Nephron progenitor cell (in vitro differentiated cells): Measurements from ENCODE around the gene EPHA6.

Experiments
- DNase-seq: peaks from one replicate; pipeline ENCODE4 v3.0.0; 2021
- H3K27ac Mint-ChIP-seq: 2 replicates; pipeline ENCODE4 v1.8.0; 2021; ENCODE audit warnings: mild to moderate bottlenecking, moderate library complexity, mixed read lengths
- H3K27me3 Mint-ChIP-seq: 2 replicates; pipeline ENCODE4 v1.8.0; 2021; ENCODE audit warnings: mild to moderate bottlenecking, low read depth, mixed read lengths; ENCODE audit not compliant: poor library complexity
- H3K36me3 Mint-ChIP-seq: 2 replicates; pipeline ENCODE4 v1.8.0; 2021; ENCODE audit warnings: low read depth, mixed read lengths
- H3K4me1 Mint-ChIP-seq: 2 replicates; pipeline ENCODE4 v1.8.0; 2021; ENCODE audit warnings: mixed read lengths
- H3K4me3 Mint-ChIP-seq: 2 replicates; pipeline ENCODE4 v1.8.0; 2021; ENCODE audit warnings: mild to moderate bottlenecking, moderate library complexity, mixed read lengths
- H3K9me3 Mint-ChIP-seq: 2 replicates; pipeline ENCODE4 v1.8.0; 2021; ENCODE audit warnings: mild to moderate bottlenecking, moderate library complexity, mixed read lengths
- CTCF ChIP-seq: fragments of 200-600 bp; sonication (generic); IDR thresholded peaks from 2 replicates; pipeline ENCODE4 v1.5.0; 2021; ENCODE audit warnings: antibody characterized with exemption

EPHA6 gene

GRCh38 chr3:97360804-97361203 is 546.4 kb downstream of the EPHA6 start:
- Mint-ChIP-seq H3K36me3 (no peaks in the 10 kb centered on the region), H3K4me1 (no peaks in the 10 kb centered on the region), H3K27ac (no peak overlapping the region), H3K27me3 (no peaks in the 10 kb centered on the region), H3K4me3 (no peak overlapping the region), H3K9me3 (no peaks in the 10 kb centered on the region)
- no peak for TF ChIP-seq CTCF
- no peak for DNase-seq

- Mint-ChIP-seq H3K4me3 (no peak overlapping the region), H3K36me3 (no peaks in the 10 kb centered on the region), H3K4me1 (no peaks in the 10 kb centered on the region), H3K27me3 (no peaks in the 10 kb centered on the region), H3K9me3 (peaks cover 8% of the 10 kb centered on the region), H3K27ac (no peak overlapping the region)
- DNase-seq: no peak
- no peak for TF ChIP-seq CTCF
Measured at GRCh38 chr3:97384583-97384982, 570.2 kb downstream of the EPHA6 start.

DNA sequence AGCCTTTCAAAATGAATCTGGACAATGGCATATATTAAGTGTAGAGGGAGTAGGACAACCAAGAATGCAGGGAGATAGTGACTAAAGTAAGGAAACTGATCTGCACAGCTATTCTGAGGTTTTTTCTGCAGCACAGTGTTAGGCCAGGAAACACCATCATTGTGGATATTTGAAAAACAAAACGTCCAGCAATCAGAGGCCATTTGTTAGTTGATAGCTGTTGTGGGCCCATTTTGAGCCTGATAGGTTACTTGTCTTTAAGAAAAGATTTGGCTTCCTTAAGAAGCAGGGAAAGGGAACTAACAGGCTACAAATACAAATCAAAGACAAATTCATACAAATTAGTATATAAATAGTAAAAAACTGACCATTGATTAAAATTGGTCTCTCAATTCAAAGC is 574.4 kb downstream of the EPHA6 start:
- Mint-ChIP-seq H3K36me3 (no peaks in the 10 kb centered on the region), H3K4me1 (no peaks in the 10 kb centered on the region), H3K4me3 (no peak overlapping the region), H3K27ac (no peak overlapping the region), H3K9me3 (peaks cover 8% of the 10 kb centered on the region), H3K27me3 (no peaks in the 10 kb centered on the region)
- TF ChIP-seq CTCF: no peak
- no peak for DNase-seq

GRCh38 chr3:97389936-97390335 is 575.5 kb downstream of the EPHA6 start:
- H3K27me3 Mint-ChIP-seq: no peaks in the 10 kb centered on the region
- H3K27ac Mint-ChIP-seq: no peak overlapping the region
- no peak for TF ChIP-seq CTCF
- H3K9me3 Mint-ChIP-seq: peaks cover 8% of the 10 kb centered on the region
- H3K4me1 Mint-ChIP-seq: no peaks in the 10 kb centered on the region
- H3K36me3 Mint-ChIP-seq: no peaks in the 10 kb centered on the region
- no peak for DNase-seq
- H3K4me3 Mint-ChIP-seq: no peak overlapping the region

- TF ChIP-seq CTCF: no peak
- Mint-ChIP-seq H3K9me3 (peaks cover 8% of the 10 kb centered on the region), H3K4me3 (no peak overlapping the region), H3K27me3 (no peaks in the 10 kb centered on the region), H3K4me1 (no peaks in the 10 kb centered on the region), H3K36me3 (no peaks in the 10 kb centered on the region), H3K27ac (no peak overlapping the region)
- DNase-seq: no peak
Measured at GRCh38 chr3:97391167-97391566, 576.8 kb downstream of the EPHA6 start.

GRCh38 chr3:97409612-97410011 is 595.2 kb downstream of the EPHA6 start:
- H3K9me3 Mint-ChIP-seq: no peaks in the 10 kb centered on the region
- H3K27me3 Mint-ChIP-seq: peaks cover 2% of the 10 kb centered on the region
- DNase-seq: no peak
- no peaks in the 10 kb centered on the region for H3K36me3 Mint-ChIP-seq
- no peak overlapping the region for H3K27ac Mint-ChIP-seq
- H3K4me3 Mint-ChIP-seq: no peak overlapping the region
- H3K4me1 Mint-ChIP-seq: no peaks in the 10 kb centered on the region
- no peak for TF ChIP-seq CTCF
